ENCODE measurements around the gene OSBPL9.

- TF ChIP-seq CTCF (IDR thresholded peaks at IDR 0.05; ENCODE audit: low read length): no peak
- no peak for TF ChIP-seq EZH2 (optimal IDR thresholded peaks at IDR 0.05; ENCODE audit: low read depth, low read length)
Observed at GRCh38 chr1:51691920-51692319, 75.0 kb downstream of the OSBPL9 start.

Data from MM.1S (cell line).